Uterus (tissue), 4 donors: ENCODE data around the gene SULF2. TPM values are rescaled to one million over a fixed set of nuclear protein-coding genes. Genes with fewer than 3 reads are reported as not detected.

ENCODE experiments used
- DNase-seq, 2 donors: peaks; one replicate each; pipeline ENCODE4 v3.0.0-alpha.2; 2019 to 2020
- H3K27ac ChIP-seq, 2 donors: fragments of 200-600 bp; sonication (generic); 1 replicate in 1 of 2; 2 replicates in 1 of 2; pipeline ENCODE4 v1.5.1; 2016 to 2018
- H3K27me3 ChIP-seq, 2 donors: fragments of 200-600 bp; sonication (generic); one replicate each; pipeline ENCODE4 v1.5.1; 2018 to 2019; ENCODE audit warnings: control low read depth in 1 of 2
- H3K36me3 ChIP-seq, 2 donors: fragments of 200-600 bp; sonication (generic); one replicate each; pipeline ENCODE4 v1.5.1; 2019; ENCODE audit warnings: control low read depth in 1 of 2
- H3K4me1 ChIP-seq, 2 donors: fragments of 200-600 bp; sonication (generic); one replicate each; pipeline ENCODE4 v1.5.1; 2018 to 2019; ENCODE audit warnings: control low read depth in 1 of 2
- H3K4me3 ChIP-seq, 2 donors: fragments of 200-600 bp; sonication (generic); 1 replicate in 1 of 2; 2 replicates in 1 of 2; pipeline ENCODE4 v1.5.1; 2018 to 2019; ENCODE audit warnings: mild to moderate bottlenecking in 1 of 2
- H3K9me3 ChIP-seq, 2 donors: fragments of 200-600 bp; sonication (generic); one replicate each; pipeline ENCODE4 v1.5.1; 2019; ENCODE audit warnings: control low read depth in 1 of 2
- POLR2A ChIP-seq, 2 donors: fragments of 450-650 bp; IDR thresholded peaks; one replicate each; pipeline ENCODE4 v1.6.1; 2016; ENCODE audit warnings: antibody characterized with exemption in 2 of 2, mild to moderate bottlenecking in 1 of 2, moderate library complexity in 1 of 2
- intact Hi-C: fragments of 100-400 bp; cut with DNase I; formaldehyde crosslinking; loops from one replicate; pipeline ENCODE4 v1.15.1; 2023; ENCODE audit warnings: low total_unique reads
- total RNA-seq, 4 donors: library from RNA; depleted of rRNA in 3 of 4; stranded (reverse); fragments of >200 nt in 3 of 4; gene quantifications; one replicate each; pipeline versions ENCODE4 v1.1.0 to v1.2.4, GENCODE V29; 2014 to 2023
- TF ChIP-seq, protein P1 (sequence below), 4 experiments: fragments of 200-600 bp in 2 of 4; fragments of 450-650 bp in 2 of 4; sonication (generic) in 2 of 4; IDR thresholded peaks; one replicate each; pipeline ENCODE4 v1.5.1; 2016 to 2019; ENCODE audit warnings: antibody characterized with exemption in 4 of 4, mild to moderate bottlenecking in 2 of 4, moderate library complexity in 1 of 4
- donor health status: DM: yes; HTN: yes; CAD: no.

Gene SULF2
- total RNA-seq, 4 donors from 2014 or later = 95.9 to 558 (median 213) TPM

DNA sequence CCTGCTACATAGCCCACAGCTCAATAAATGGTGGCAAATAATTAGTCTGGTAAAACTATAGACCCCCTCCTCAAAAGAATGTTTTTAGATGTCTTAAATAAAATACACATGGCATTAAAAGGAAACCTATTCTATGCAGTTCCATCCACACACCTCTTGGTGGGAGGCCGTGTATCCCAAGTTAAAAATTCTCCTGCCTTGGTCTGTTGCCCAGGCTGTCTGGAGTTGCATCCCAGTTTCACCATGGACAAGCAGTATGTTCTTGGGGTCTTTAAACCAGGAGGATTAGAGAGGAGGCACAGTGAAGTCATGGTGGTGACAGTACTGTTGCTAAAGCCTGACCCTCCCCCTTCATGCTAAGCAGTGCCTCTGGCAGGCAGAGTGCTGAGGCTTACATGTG, 95.5 kb downstream of the SULF2 start:
- TF ChIP-seq POLR2A (IDR thresholded peaks at IDR 0.05) = no peak
- TF ChIP-seq, protein P1, sequence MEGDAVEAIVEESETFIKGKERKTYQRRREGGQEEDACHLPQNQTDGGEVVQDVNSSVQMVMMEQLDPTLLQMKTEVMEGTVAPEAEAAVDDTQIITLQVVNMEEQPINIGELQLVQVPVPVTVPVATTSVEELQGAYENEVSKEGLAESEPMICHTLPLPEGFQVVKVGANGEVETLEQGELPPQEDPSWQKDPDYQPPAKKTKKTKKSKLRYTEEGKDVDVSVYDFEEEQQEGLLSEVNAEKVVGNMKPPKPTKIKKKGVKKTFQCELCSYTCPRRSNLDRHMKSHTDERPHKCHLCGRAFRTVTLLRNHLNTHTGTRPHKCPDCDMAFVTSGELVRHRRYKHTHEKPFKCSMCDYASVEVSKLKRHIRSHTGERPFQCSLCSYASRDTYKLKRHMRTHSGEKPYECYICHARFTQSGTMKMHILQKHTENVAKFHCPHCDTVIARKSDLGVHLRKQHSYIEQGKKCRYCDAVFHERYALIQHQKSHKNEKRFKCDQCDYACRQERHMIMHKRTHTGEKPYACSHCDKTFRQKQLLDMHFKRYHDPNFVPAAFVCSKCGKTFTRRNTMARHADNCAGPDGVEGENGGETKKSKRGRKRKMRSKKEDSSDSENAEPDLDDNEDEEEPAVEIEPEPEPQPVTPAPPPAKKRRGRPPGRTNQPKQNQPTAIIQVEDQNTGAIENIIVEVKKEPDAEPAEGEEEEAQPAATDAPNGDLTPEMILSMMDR (IDR thresholded peaks at IDR 0.05) = no peak
- H3K27ac ChIP-seq = no peak overlapping the region
- no peak for DNase-seq
- no peaks in the 10 kb centered on the region for H3K27me3 ChIP-seq
- no peaks in the 10 kb centered on the region for H3K4me1 ChIP-seq
- peaks cover 0 to 19% of the 10 kb centered on the region in 2 donors for H3K9me3 ChIP-seq
- H3K36me3 ChIP-seq = no peaks in the 10 kb centered on the region
- H3K4me3 ChIP-seq = no peak overlapping the region
- intact Hi-C loops = no loop called here

DNA sequence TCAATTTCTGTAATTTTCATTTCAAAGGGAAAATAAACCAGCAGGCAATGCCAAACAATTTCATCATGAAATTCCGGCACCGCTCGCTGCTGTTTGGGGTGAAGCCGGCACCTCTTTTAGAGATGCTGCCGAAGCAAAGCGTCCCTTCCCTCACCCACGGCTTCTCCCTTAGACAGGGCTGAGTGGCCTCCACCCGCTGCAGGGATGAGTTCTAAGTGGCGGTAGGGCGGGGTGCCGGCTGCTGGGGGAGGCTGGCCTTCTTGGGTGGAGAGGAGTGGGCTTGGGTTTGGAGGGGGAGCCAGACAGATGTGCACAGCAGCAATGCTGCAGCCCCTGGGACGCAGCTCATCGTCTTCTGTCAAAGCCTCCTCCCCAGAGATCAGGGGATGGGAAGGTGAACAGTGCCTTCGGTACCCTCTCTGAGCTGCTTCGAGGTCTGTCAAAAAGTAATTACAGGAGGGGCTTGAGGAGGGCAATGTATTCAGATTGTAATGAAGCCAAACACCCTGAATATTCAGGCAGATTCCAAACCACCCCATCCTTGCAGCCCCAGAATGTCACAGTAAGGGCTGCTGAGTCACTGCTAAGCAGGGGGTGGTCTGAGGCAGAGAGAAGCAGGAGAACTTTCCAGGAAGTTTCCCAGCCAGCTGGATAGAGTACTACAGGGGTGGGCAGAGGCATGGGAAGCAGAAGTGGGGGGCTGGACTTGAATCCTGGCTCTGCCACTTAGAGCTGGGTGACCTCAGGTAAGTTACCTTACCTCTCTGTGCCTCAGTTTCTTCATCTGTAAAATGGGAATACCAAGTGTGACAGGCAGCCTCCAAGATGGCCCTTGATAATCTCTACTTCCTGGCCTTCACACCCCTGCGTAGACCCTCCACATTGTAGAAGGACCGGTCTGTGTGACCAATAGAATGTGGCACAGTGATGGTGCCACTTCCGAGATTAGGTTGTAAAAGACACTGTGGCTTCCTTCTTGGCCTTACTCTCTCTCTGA, 96.6 kb downstream of the SULF2 start:
- H3K4me1 ChIP-seq = no peaks in the 10 kb centered on the region
- TF ChIP-seq, protein P1 (IDR thresholded peaks at IDR 0.05) = no peak
- TF ChIP-seq POLR2A (IDR thresholded peaks at IDR 0.05) = no peak

DNA sequence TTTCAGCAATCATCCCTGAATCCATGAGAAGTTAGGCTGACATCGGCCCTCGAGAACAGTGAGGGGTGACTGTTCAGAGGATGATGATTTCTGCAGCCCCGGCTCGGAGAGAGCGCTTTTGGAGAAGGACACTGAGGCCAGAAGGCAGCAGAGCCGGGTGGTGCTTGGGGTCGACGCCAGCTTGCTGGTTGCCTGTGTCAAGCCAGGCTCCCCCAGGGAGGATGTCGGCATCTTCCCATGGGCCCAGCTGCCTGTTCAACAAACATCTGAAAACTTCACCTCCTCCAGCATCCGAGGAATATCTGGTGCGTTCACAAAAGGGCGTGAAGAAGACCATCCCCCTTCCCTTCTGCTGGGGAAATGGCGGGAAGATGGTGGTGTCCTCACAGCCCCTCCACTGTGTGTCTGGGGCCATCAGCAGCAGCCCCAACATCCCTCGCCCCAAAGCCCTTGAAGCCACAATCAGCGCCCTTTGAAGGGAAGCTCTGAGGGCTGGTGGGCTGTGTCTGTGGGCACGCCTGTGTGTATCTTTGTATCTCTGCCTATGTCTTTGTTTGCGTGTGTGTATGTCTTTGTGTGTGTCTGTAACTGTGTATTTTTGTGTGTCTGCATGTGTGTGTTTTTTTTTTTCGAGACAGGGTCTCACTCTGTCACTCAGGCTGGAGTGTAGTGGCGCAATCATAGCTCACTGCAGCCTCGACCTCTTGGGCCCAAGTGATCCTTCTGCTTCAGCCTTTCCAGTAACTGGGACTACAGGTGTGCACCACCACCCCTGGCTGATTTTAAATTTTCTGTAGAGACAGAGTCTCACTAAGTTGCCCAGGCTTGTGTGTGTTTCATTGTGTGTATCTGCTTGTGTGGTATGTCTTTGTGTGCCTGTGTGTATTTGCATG, 97.9 kb downstream of the SULF2 start:
- TF ChIP-seq, protein P1 (IDR thresholded peaks at IDR 0.05) = no peak
- TF ChIP-seq POLR2A (IDR thresholded peaks at IDR 0.05) = no peak
- no peak for DNase-seq
- peaks cover 3 to 6% of the 10 kb centered on the region in 2 donors for H3K4me1 ChIP-seq
- H3K9me3 ChIP-seq = peaks cover 0 to 15% of the 10 kb centered on the region in 2 donors
- no peaks in the 10 kb centered on the region for H3K36me3 ChIP-seq
- H3K27ac ChIP-seq = no peak overlapping the region
- intact Hi-C loops = no loop called here
- no peak overlapping the region for H3K4me3 ChIP-seq
- H3K27me3 ChIP-seq = no peaks in the 10 kb centered on the region

More for the DNA sequence above, 96.6 kb downstream of the SULF2 start:
- intact Hi-C loops = no loop called here
- Histone ChIP-seq H3K27ac (no peak overlapping the region), H3K4me3 (no peak overlapping the region), H3K36me3 (no peaks in the 10 kb centered on the region), H3K27me3 (no peaks in the 10 kb centered on the region), H3K9me3 (peaks cover 0 to 19% of the 10 kb centered on the region in 2 donors)
- DNase-seq = no peak

DNA sequence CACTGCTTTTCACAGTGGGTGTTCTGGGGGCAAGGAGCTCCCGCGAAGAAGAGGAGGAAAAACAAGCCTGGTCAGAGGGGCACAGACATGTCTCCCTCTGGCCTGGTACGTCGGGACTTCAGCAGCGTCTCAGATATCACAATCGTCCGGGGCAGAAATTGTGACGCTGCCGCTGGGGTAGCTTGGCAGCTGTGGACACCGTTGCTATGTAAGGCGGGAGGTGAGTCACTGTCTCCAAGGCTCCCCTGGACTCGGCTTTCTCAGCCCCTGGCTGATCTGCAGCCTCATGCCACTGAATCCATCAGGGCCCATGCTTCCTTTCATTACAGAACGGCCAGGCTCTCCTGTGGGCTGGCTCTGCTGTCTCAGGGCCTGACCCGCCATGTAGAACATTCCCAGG, 98.7 kb downstream of the SULF2 start:
- no peaks in the 10 kb centered on the region for H3K27me3 ChIP-seq
- intact Hi-C loops = no loop called here
- no peak for TF ChIP-seq POLR2A (IDR thresholded peaks at IDR 0.05)
- TF ChIP-seq, protein P1 (IDR thresholded peaks at IDR 0.05) = no peak
- H3K36me3 ChIP-seq = no peaks in the 10 kb centered on the region
- peaks cover 0 to 7% of the 10 kb centered on the region in 2 donors for H3K9me3 ChIP-seq
- DNase-seq = peak; percentile 54 to 62
- peak overlapping the region in 1 of 2 donors; percentile 49 for H3K27ac ChIP-seq
- peaks cover 3 to 13% of the 10 kb centered on the region in 2 donors for H3K4me1 ChIP-seq
- no peak overlapping the region for H3K4me3 ChIP-seq
